OCI-LY3 (cell line): ENCODE measurements around the gene STPG3.

Source experiments
- EZH2phosphoT487 ChIP-seq: fragments of 200-600 bp; shearing (Covaris generic); IDR thresholded peaks from 2 replicates; pipeline ENCODE4 v1.6.1; 2018; ENCODE audit warnings: antibody characterized with exemption, mixed run types, low read depth
- TF ChIP-seq, protein P1 (sequence below): fragments of 200-600, 300-600 bp; sonication (generic); IDR thresholded peaks from 2 replicates; pipeline ENCODE4 v1.5.1; 2014; ENCODE audit warnings: antibody characterized with exemption, low read length, low read depth

DNA sequence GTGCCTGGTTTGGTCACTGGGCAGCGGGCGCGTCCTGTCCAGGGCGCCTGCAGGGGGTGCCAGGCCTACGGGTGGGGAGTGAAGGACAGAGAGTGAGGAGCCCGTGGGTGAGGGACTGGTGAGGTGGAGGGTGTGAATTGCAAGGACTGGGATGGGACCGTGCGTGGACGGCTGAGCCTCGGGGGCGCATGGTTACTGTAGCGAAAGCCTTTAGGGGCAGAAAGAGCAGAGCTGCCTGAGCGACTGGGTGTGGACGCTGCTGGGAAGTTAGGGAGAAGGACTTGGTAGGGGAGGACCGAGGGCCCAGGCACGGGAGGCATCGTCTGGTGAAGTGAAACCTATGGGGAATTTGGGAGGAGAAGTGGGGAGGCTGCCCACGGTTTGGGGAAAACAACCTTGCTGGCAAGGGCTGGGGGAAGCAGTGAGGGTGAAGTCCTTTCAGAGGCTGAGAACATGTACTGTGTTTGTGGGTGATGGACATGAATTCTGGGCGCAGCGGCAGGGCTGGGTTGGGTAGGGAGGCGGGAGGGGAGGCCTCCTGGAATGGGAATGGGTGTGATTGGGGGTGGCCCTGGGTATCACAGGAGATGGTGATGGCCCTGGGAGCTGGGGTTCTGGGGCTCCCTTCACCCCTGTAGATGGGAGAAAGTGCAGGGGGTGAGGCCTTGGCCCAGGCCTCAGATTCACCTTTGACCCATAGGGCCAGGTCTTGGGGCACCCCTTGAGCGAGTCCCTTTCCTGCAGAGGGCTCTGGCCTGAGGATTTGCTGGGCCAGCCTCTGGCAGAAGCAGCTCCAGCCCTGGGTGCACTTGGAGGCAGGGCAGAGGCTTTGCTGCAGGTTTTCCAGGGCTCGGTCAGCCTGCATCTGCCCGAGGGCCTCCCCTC is 24.7 kb downstream of the STPG3 start:
- TF ChIP-seq, protein P1, sequence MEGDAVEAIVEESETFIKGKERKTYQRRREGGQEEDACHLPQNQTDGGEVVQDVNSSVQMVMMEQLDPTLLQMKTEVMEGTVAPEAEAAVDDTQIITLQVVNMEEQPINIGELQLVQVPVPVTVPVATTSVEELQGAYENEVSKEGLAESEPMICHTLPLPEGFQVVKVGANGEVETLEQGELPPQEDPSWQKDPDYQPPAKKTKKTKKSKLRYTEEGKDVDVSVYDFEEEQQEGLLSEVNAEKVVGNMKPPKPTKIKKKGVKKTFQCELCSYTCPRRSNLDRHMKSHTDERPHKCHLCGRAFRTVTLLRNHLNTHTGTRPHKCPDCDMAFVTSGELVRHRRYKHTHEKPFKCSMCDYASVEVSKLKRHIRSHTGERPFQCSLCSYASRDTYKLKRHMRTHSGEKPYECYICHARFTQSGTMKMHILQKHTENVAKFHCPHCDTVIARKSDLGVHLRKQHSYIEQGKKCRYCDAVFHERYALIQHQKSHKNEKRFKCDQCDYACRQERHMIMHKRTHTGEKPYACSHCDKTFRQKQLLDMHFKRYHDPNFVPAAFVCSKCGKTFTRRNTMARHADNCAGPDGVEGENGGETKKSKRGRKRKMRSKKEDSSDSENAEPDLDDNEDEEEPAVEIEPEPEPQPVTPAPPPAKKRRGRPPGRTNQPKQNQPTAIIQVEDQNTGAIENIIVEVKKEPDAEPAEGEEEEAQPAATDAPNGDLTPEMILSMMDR, result no peak
- no peak for TF ChIP-seq EZH2phosphoT487
